Activated CD4-positive, alpha-beta memory T cell treated with anti-CD3 and anti-CD28 coated beads, Interleukin-2, amount 10 ng/mL, durations not matched to agents 7 days and 5 days (primary cell): ENCODE results near the gene MYOZ2. TPM values are rescaled to one million over a fixed set of nuclear protein-coding genes. Genes with fewer than 3 reads are reported as not detected.

Experiments used
- total RNA-seq, 2 experiments: library from RNA; stranded (reverse); gene quantifications; one replicate each; pipeline ENCODE4 v1.2.3, GENCODE V29; 2021

MYOZ2 gene
- total RNA-seq, 2 experiments from 2014 or later, result not detected

Other genes with a start within 250 kb of the MYOZ2 start
- gene SYNPO2, start 247.0 kb upstream of the MYOZ2 start, total RNA-seq, result under 1 TPM; 0.50 to 0.63 TPM
- gene USP53, start 76.9 kb downstream of the MYOZ2 start, total RNA-seq, result 1 to 10 TPM; 6.5 to 7.1 TPM
- not detected for gene FABP2, start 186.3 kb downstream of the MYOZ2 start, total RNA-seq